Measurements from ENCODE around the gene MYBBP1A.

Gene MYBBP1A

GRCh38 chr17:4574448-4575045, 19.4 kb upstream of the MYBBP1A start:
- H3K27me3 ChIP-seq (ENCODE audit: control insufficient read depth in 1 of 2, insufficient read depth in 1 of 2, low read length in 2 of 2), result peaks cover 42 to 48% of the 10 kb centered on the region in 2 experiments
- H4K91ac ChIP-seq (ENCODE audit: low read length), result no peak overlapping the region
- H3K9me3 ChIP-seq (ENCODE audit: control insufficient read depth, low read length), result no peaks in the 10 kb centered on the region
- no peak overlapping the region for H4K8ac ChIP-seq (ENCODE audit: low read length)
- H3K4me2 ChIP-seq (ENCODE audit: low read length, poor library complexity, severe bottlenecking), result no peak overlapping the region
- no peak overlapping the region for H3K4ac ChIP-seq (ENCODE audit: low read depth in 1 of 2, low read length in 2 of 2)
- H2AK5ac ChIP-seq (ENCODE audit: low read length, severe bottlenecking), result no peak overlapping the region
- H2AFZ ChIP-seq (ENCODE audit: low read depth, low read length), result no peak overlapping the region
- no peak overlapping the region for H2BK120ac ChIP-seq (ENCODE audit: low read depth, low read length)
- H3K14ac ChIP-seq (ENCODE audit: low read length in 2 of 2), result no peak overlapping the region
- H3K18ac ChIP-seq (ENCODE audit: low read depth in 1 of 2, low read length in 2 of 2), result no peak overlapping the region
- H2BK5ac ChIP-seq (ENCODE audit: low read depth, low read length, poor library complexity, severe bottlenecking), result no peak overlapping the region
- H3K79me1 ChIP-seq (replicated peaks; ENCODE audit: low read length, poor library complexity, severe bottlenecking), result no peaks in the 10 kb centered on the region
- no peak overlapping the region for H2BK15ac ChIP-seq (ENCODE audit: low read depth, poor library complexity, severe bottlenecking)
- 91% methylated on average over 8 of the region's 9 CpGs for WGBS
- H3K36me3 ChIP-seq (ENCODE audit: control insufficient read depth in 1 of 2, insufficient read depth in 2 of 2, low read depth in 1 of 2, low read length in 2 of 2), result no peaks in the 10 kb centered on the region
- H3K23ac ChIP-seq (ENCODE audit: low read length in 2 of 2), result no peak overlapping the region
- no peak overlapping the region for H3K4me3 ChIP-seq (ENCODE audit: insufficient read depth in 1 of 2, low read depth in 1 of 2, low read length in 2 of 2)
- peaks cover 10% of the 10 kb centered on the region for H3K4me1 ChIP-seq (ENCODE audit: control insufficient read depth, insufficient read depth, low read depth, low read length)
- no peak overlapping the region for H3K27ac ChIP-seq (ENCODE audit: low read length, poor library complexity, severe bottlenecking)
- DNase-seq, result no peak
- H3K9ac ChIP-seq (ENCODE audit: low read length), result no peak overlapping the region
- no peak overlapping the region for H2BK12ac ChIP-seq (ENCODE audit: low read length in 2 of 2)

GRCh38 chr17:4573669-4574068, 18.5 kb upstream of the MYBBP1A start:
- Histone ChIP-seq H3K4me1 (ENCODE audit: control insufficient read depth, insufficient read depth, low read depth, low read length) (peaks cover 10% of the 10 kb centered on the region), H2BK12ac (ENCODE audit: low read length in 2 of 2) (no peak overlapping the region), H3K4me3 (ENCODE audit: insufficient read depth in 1 of 2, low read depth in 1 of 2, low read length in 2 of 2) (no peak overlapping the region), H2AFZ (ENCODE audit: low read depth, low read length) (no peak overlapping the region), H4K91ac (ENCODE audit: low read length) (no peak overlapping the region), H2BK5ac (ENCODE audit: low read depth, low read length, poor library complexity, severe bottlenecking) (no peak overlapping the region), H3K18ac (ENCODE audit: low read depth in 1 of 2, low read length in 2 of 2) (no peak overlapping the region), H4K8ac (ENCODE audit: low read length) (no peak overlapping the region), H3K27ac (ENCODE audit: low read length, poor library complexity, severe bottlenecking) (no peak overlapping the region), H3K9ac (ENCODE audit: low read length) (no peak overlapping the region), H3K9me3 (ENCODE audit: control insufficient read depth, low read length) (no peaks in the 10 kb centered on the region), H3K14ac (ENCODE audit: low read length in 2 of 2) (peak overlapping the region in 1 of 2 experiments; percentile 89), H3K36me3 (ENCODE audit: control insufficient read depth in 1 of 2, insufficient read depth in 2 of 2, low read depth in 1 of 2, low read length in 2 of 2) (no peaks in the 10 kb centered on the region), H3K23ac (ENCODE audit: low read length in 2 of 2) (no peak overlapping the region), H3K27me3 (ENCODE audit: control insufficient read depth in 1 of 2, insufficient read depth in 1 of 2, low read length in 2 of 2) (peaks cover 42 to 47% of the 10 kb centered on the region in 2 experiments), H2BK120ac (ENCODE audit: low read depth, low read length) (no peak overlapping the region), H2BK15ac (ENCODE audit: low read depth, poor library complexity, severe bottlenecking) (no peak overlapping the region), H2AK5ac (ENCODE audit: low read length, severe bottlenecking) (no peak overlapping the region), H3K4ac (ENCODE audit: low read depth in 1 of 2, low read length in 2 of 2) (no peak overlapping the region), H3K79me1 (replicated peaks; ENCODE audit: low read length, poor library complexity, severe bottlenecking) (no peaks in the 10 kb centered on the region), H3K4me2 (ENCODE audit: low read length, poor library complexity, severe bottlenecking) (no peak overlapping the region)
- WGBS, result 69% methylated on average over 6 of the region's 7 CpGs
- peak; percentile 39 for DNase-seq

GRCh38 chr17:4573115-4573514, 17.9 kb upstream of the MYBBP1A start:
- Histone ChIP-seq H3K4me3 (ENCODE audit: insufficient read depth in 1 of 2, low read depth in 1 of 2, low read length in 2 of 2) (no peak overlapping the region), H3K4ac (ENCODE audit: low read depth in 1 of 2, low read length in 2 of 2) (no peak overlapping the region), H2BK15ac (ENCODE audit: low read depth, poor library complexity, severe bottlenecking) (no peak overlapping the region), H4K91ac (ENCODE audit: low read length) (no peak overlapping the region), H3K4me1 (ENCODE audit: control insufficient read depth, insufficient read depth, low read depth, low read length) (peaks cover 10% of the 10 kb centered on the region), H3K79me1 (replicated peaks; ENCODE audit: low read length, poor library complexity, severe bottlenecking) (no peaks in the 10 kb centered on the region), H3K18ac (ENCODE audit: low read depth in 1 of 2, low read length in 2 of 2) (no peak overlapping the region), H2AFZ (ENCODE audit: low read depth, low read length) (no peak overlapping the region), H3K4me2 (ENCODE audit: low read length, poor library complexity, severe bottlenecking) (no peak overlapping the region), H4K8ac (ENCODE audit: low read length) (no peak overlapping the region), H2BK12ac (ENCODE audit: low read length in 2 of 2) (no peak overlapping the region), H3K23ac (ENCODE audit: low read length in 2 of 2) (no peak overlapping the region), H3K27me3 (ENCODE audit: control insufficient read depth in 1 of 2, insufficient read depth in 1 of 2, low read length in 2 of 2) (peaks cover 42 to 47% of the 10 kb centered on the region in 2 experiments), H2BK5ac (ENCODE audit: low read depth, low read length, poor library complexity, severe bottlenecking) (no peak overlapping the region), H3K9ac (ENCODE audit: low read length) (no peak overlapping the region), H3K27ac (ENCODE audit: low read length, poor library complexity, severe bottlenecking) (no peak overlapping the region), H3K9me3 (ENCODE audit: control insufficient read depth, low read length) (no peaks in the 10 kb centered on the region), H3K36me3 (ENCODE audit: control insufficient read depth in 1 of 2, insufficient read depth in 2 of 2, low read depth in 1 of 2, low read length in 2 of 2) (no peaks in the 10 kb centered on the region), H2AK5ac (ENCODE audit: low read length, severe bottlenecking) (no peak overlapping the region), H3K14ac (ENCODE audit: low read length in 2 of 2) (no peak overlapping the region), H2BK120ac (ENCODE audit: low read depth, low read length) (no peak overlapping the region)
- no peak for DNase-seq
- 92% methylated on average over 3 of the region's 4 CpGs for WGBS

GRCh38 chr17:4572131-4572530, 16.9 kb upstream of the MYBBP1A start:
- H3K4me2 ChIP-seq (ENCODE audit: low read length, poor library complexity, severe bottlenecking), result no peak overlapping the region
- H3K4me3 ChIP-seq (ENCODE audit: insufficient read depth in 1 of 2, low read depth in 1 of 2, low read length in 2 of 2), result no peak overlapping the region
- no peak overlapping the region for H2AK5ac ChIP-seq (ENCODE audit: low read length, severe bottlenecking)
- no peak overlapping the region for H4K91ac ChIP-seq (ENCODE audit: low read length)
- no peak for DNase-seq
- H2BK12ac ChIP-seq (ENCODE audit: low read length in 2 of 2), result no peak overlapping the region
- no peak overlapping the region for H3K9ac ChIP-seq (ENCODE audit: low read length)
- H3K14ac ChIP-seq (ENCODE audit: low read length in 2 of 2), result no peak overlapping the region
- no peaks in the 10 kb centered on the region for H3K9me3 ChIP-seq (ENCODE audit: control insufficient read depth, low read length)
- no peak overlapping the region for H2BK15ac ChIP-seq (ENCODE audit: low read depth, poor library complexity, severe bottlenecking)
- H3K4me1 ChIP-seq (ENCODE audit: control insufficient read depth, insufficient read depth, low read depth, low read length), result peaks cover 8% of the 10 kb centered on the region
- no peak overlapping the region for H3K27ac ChIP-seq (ENCODE audit: low read length, poor library complexity, severe bottlenecking)
- H3K4ac ChIP-seq (ENCODE audit: low read depth in 1 of 2, low read length in 2 of 2), result no peak overlapping the region
- no peak overlapping the region for H2BK5ac ChIP-seq (ENCODE audit: low read depth, low read length, poor library complexity, severe bottlenecking)
- no peaks in the 10 kb centered on the region for H3K36me3 ChIP-seq (ENCODE audit: control insufficient read depth in 1 of 2, insufficient read depth in 2 of 2, low read depth in 1 of 2, low read length in 2 of 2)
- H3K18ac ChIP-seq (ENCODE audit: low read depth in 1 of 2, low read length in 2 of 2), result no peak overlapping the region
- no peak overlapping the region for H2BK120ac ChIP-seq (ENCODE audit: low read depth, low read length)
- no peak overlapping the region for H2AFZ ChIP-seq (ENCODE audit: low read depth, low read length)
- WGBS, result 72% methylated on average over 8 of the region's 9 CpGs
- no peak overlapping the region for H4K8ac ChIP-seq (ENCODE audit: low read length)
- no peaks in the 10 kb centered on the region for H3K79me1 ChIP-seq (replicated peaks; ENCODE audit: low read length, poor library complexity, severe bottlenecking)
- H3K23ac ChIP-seq (ENCODE audit: low read length in 2 of 2), result no peak overlapping the region
- H3K27me3 ChIP-seq (ENCODE audit: control insufficient read depth in 1 of 2, insufficient read depth in 1 of 2, low read length in 2 of 2), result peaks cover 37 to 42% of the 10 kb centered on the region in 2 experiments
